HG02678 (cell line): ENCODE results near the gene GABRA5.
"Not testable (repeated sequence)": the region's sequence is repeated elsewhere in the genome, so short reads cannot be mapped to it uniquely, and the experiment has no call there.

Source experiments
- ATAC-seq: cut with Tn5 transposase; IDR thresholded peaks from one replicate; pipeline ENCODE4 v1.9.1; 2021; ENCODE audit warnings: mild to moderate bottlenecking, moderate library complexity; ENCODE audit not compliant: unreplicated experiment

Gene GABRA5

GRCh38 chr15:26866298-26867199 lies at the start of gene GABRA5:
Gene GABRA5 (plus strand): TSS chr15:26867062. CDS start chr15:26869249, 2,187 bp downstream.
- no peak for ATAC-seq

DNA sequence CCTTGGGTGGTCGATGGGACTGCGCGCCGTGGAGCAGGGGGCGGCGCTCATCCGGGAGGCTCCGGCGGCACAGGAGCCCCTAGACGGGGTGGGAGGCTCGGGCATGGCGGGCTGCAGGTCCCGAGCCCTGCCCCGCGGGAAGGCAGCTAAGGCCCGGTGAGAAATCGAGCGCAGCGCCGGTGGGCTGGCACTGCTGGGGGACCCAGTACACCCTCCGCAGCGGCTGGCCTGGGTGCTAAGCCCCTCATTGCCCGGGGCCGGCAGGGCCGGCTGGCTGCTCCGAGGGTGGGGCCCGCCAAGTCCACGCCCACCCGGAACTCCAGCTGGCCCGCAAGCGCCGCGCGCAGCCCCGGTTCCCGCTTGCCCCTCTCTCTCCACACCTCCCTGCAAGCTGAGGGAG lies 35.7 kb upstream of the GABRA5 start:
- ATAC-seq = not testable (repeated sequence)

GRCh38 chr15:26831951-26832350 lies 34.9 kb upstream of the GABRA5 start:
- ATAC-seq = no peak

GRCh38 chr15:26838742-26839460 lies 28.0 kb upstream of the GABRA5 start:
- no peak for ATAC-seq

DNA sequence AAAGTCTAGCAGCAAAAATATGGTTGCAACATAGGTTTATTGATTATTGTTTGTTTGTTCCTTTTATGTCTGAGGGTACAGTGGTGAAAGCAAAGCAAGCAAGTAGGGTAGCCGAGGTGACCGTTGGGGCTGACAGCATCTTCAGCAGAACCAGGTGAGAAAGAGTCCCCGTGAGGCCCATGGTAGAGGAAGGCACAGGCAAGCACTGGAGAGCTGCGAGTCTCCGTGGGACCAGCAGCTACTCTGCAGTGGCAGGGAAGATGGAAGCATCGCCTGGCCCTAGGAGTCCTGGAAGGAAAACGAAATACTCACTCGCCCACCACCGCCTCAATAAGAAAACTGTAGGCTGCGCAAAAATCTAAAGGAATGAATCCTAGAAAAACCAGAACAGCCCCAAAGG lies 25.3 kb upstream of the GABRA5 start:
- no peak for ATAC-seq

- no peak for ATAC-seq
Measured at GRCh38 chr15:26841941-26842340, 24.9 kb upstream of the GABRA5 start.

GRCh38 chr15:26842391-26842790 lies 24.5 kb upstream of the GABRA5 start:
- no peak for ATAC-seq

- no peak for ATAC-seq
Measured at GRCh38 chr15:26844901-26845300, 22.0 kb upstream of the GABRA5 start.

- no peak for ATAC-seq
Measured at GRCh38 chr15:26848498-26848897, 18.4 kb upstream of the GABRA5 start.

DNA sequence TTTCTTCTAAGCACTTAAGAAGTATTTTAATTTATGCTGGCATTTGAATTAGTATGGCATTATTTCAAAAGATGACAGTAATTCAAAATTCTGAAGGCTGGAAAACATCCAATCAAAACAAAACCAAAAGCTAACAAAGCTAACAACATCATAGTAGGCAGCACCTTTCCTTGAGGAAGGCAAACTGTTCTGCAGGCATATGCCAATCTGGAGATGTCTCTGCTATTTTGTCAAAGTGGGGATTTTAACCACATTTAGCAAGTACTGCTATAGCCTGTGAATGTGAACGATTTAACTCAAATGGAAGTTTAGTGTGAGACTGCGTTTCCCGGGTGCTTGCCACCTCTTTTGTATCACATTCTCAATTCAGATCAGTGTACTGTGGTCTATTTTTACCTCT lies 16.7 kb upstream of the GABRA5 start:
- no peak for ATAC-seq

DNA sequence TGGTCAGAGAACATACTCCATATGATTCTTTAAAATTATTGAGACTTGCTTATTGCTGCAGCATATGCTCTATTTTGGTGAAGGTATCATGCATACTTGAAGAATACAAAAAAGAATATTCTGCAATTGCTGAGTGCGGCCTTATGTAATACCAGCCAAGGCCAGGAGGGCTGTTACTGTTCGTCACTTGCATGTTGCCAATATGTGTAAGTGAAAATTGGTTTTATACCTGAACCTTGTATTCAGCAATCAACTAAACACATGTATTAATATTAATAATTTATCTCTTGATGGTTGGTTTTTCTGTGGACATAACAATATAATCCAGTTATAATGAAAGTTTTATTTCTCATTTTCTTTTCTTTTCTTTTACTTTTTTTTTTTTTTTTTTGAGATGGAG lies 13.9 kb upstream of the GABRA5 start:
- no peak for ATAC-seq

- ATAC-seq = no peak
Measured at GRCh38 chr15:26854435-26854834, 12.4 kb upstream of the GABRA5 start.

DNA sequence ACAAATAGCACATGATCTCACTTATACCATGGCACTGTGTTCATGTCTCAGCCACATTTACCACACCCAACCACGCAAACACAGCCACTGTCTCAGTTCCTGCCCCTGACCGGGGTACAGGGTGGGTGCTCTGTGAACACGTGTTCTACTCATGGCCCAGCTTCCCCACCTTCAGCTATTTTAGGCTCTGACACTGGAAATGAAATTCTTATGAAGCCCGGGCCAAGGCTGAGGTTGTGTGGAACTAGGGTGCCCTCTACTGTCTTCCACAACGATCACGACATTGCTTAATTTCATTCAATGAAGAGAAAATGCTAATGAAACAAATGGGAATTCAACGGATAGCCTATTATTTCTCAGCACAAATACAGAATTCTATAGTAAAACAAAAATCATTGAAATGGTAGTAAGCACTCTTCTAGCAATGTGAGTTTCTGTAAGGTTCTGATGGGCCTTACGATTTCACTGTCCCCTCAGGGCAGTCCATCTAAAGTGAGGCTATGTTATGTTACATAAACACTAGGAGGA lies 2.1 kb upstream of the GABRA5 start:
- no peak for ATAC-seq

- no peak for ATAC-seq
Measured at GRCh38 chr15:26867200-26868007, 542 bp downstream of the GABRA5 start.

DNA sequence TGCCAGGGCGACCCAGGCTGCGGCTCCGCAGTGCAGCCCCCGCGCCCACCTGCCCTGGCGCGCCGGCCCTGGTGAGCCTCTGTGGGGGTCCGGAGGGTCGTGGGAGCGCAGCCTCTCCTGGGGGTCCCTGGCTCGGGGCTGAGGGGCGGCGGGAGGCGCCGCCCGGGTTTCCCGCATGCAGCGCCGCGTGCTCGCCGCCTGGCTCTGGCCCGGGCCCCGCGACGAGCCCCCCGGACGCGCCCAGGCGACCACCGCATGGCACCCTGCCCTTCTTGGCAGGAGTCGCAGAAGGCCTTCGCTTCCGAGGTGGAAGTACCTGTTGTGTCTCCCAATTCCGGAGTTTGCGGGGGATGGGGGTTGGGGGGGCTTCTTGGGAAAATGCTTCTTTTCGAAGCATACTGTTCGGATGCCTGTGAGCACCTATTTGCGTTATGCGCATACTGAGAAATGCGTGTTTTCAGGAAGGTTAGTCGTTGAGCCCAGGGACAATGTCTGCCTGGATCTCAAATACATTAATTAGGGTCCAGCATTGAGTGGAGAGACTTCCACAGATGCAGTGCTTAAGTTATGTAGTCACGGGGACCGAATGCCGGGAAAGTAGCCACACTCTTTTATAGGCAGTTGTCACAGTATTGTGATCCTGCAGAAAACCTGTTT lies 1.3 kb downstream of the GABRA5 start:
- ATAC-seq = no peak

- ATAC-seq = no peak
Measured at GRCh38 chr15:26869628-26870027, 2.8 kb downstream of the GABRA5 start.

DNA sequence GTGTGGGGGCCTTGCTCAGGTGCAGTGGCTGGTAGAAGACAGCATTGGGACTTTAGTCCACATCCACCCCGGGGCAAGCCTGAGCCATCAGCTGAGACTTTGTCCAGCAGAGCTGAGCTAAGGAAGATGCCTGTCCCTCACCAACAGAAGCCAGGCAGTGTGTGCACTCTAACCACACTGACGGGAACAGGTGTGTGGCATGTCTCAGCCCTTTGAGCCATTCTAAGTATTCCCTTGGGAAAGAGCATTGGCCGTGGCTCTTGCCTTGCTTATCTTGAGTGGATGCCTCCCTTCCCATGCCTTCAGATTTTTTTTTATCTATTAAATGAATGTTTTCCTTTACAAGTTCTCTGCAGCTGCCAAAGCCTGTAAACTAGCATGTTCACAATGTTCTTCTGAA lies 3.5 kb downstream of the GABRA5 start:
- no peak for ATAC-seq

DNA sequence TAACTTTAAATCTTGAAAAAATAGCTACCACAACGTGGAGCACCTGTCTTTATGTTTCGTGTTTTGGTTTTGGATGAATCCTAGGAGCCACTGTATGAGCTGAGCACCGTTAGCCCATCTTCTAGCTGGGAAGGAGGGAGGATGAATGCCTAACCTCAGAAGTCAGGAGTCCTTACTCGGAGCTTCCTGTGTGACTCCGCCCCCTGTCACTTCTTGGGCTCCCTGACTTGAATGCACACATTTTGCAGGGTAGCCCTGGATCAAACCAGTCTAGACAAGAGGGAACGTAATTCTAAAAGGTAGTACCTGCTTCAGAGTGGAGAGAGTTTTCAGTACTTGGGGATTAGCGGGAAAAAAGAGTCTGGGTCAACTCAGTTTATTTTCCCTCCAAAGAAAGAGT lies 5.3 kb downstream of the GABRA5 start:
- no peak for ATAC-seq

GRCh38 chr15:26873846-26874245 lies 7.0 kb downstream of the GABRA5 start:
- ATAC-seq = no peak

DNA sequence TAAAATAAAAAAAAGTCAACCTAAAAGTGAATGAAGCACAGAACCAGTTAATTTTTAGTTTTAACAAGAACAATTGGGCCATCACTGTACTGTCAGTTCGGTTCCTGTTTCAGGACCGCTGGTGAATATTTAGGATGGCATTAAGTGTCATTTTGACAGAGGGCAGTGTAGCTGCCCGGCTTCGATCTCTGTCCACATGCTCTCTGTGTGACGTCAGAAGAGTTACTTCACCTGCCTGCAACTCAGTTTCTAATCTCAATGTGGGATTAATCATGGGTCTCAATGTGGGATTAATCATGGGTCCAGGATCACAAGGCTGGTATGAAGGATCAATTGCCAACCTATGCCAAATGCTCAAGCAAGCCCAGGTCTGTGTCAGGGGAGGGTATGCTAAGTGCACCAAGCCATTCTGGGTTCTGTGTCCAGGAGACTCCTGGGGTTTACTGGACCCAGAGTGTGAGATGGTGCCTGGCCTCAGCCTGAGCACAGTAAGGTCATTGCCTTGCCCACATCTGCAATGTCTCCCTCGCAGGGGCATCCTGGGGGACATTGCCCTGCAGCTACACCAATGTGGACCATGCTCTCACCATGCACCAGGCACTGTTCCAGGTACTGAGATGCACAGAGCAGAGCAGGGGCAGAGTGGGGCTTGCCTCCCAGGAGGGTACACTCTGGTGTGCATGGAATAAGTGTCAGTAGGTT lies 8.1 kb downstream of the GABRA5 start:
- ATAC-seq = no peak
